CD14-positive monocyte (primary cell): ENCODE measurements around the gene ZNF132. TPM values are rescaled to one million over a fixed set of nuclear protein-coding genes. Genes with fewer than 3 reads are reported as not detected.

Source experiments
- DNase-seq, 3 donors: peaks; one replicate each; pipeline ENCODE4 v3.0.0-alpha.2; 2011 to 2022
- H2AFZ ChIP-seq: 2 replicates; pipeline ENCODE4 v1.6.0; 2012; ENCODE audit warnings: mild to moderate bottlenecking, low read depth, low read length, inconsistent platforms; ENCODE audit not compliant: insufficient read depth, poor library complexity, severe bottlenecking
- H3K27ac ChIP-seq, 2 donors: 1 replicate in 1 of 2; 2 replicates in 1 of 2; pipeline ENCODE4 v1.5.1; 2012 to 2013; ENCODE audit warnings: low read length in 2 of 2, control low read depth in 1 of 2, inconsistent platforms in 1 of 2, low read depth in 1 of 2, mild to moderate bottlenecking in 1 of 2
- H3K27me3 ChIP-seq, 2 donors: one replicate each; pipeline versions ENCODE4 v1.6.0 to v1.6.1; 2011 to 2013; ENCODE audit warnings: low read length in 2 of 2; ENCODE audit not compliant: control insufficient read depth in 2 of 2, insufficient read depth in 2 of 2
- H3K36me3 ChIP-seq, 2 donors: replicated peaks in 1 of 2; 1 replicate in 1 of 2; 2 replicates in 1 of 2; pipeline versions ENCODE4 v1.5.1 to v1.6.1; 2012 to 2013; ENCODE audit warnings: low read length in 2 of 2, control low read depth in 1 of 2, inconsistent platforms in 1 of 2, mild to moderate bottlenecking in 1 of 2; ENCODE audit not compliant: insufficient read depth in 2 of 2, control insufficient read depth in 1 of 2
- H3K4me1 ChIP-seq, 2 donors: 1 replicate in 1 of 2; 2 replicates in 1 of 2; pipeline versions ENCODE4 v1.5.1 to v1.6.1; 2012 to 2013; ENCODE audit warnings: low read length in 2 of 2, control low read depth in 1 of 2, inconsistent platforms in 1 of 2, mild to moderate bottlenecking in 1 of 2, moderate library complexity in 1 of 2; ENCODE audit not compliant: insufficient read depth in 2 of 2, control insufficient read depth in 1 of 2
- H3K4me2 ChIP-seq: replicated peaks from 2 replicates; pipeline ENCODE3; 2012; ENCODE audit warnings: low read length, moderate library complexity, mild to moderate bottlenecking; ENCODE audit not compliant: poor library complexity, severe bottlenecking; ENCODE audit errors: extremely low read depth
- H3K4me3 ChIP-seq, 3 experiments: fragments of 200-600 bp in 1 of 3; sonication (generic) in 1 of 3; replicated peaks in 1 of 3; 1 replicate in 2 of 3; 2 replicates in 1 of 3; pipeline ENCODE4 v1.5.1; 2011 to 2013; ENCODE audit warnings: low read length in 3 of 3, mild to moderate bottlenecking in 3 of 3, control low read depth in 2 of 3, low read depth in 2 of 3, inconsistent platforms in 1 of 3, moderate library complexity in 1 of 3
- H3K79me2 ChIP-seq: 2 replicates; pipeline ENCODE4 v1.6.0; 2012; ENCODE audit warnings: mild to moderate bottlenecking, control low read depth, inconsistent platforms, low read length, moderate library complexity; ENCODE audit not compliant: insufficient read depth
- H3K9ac ChIP-seq: 2 replicates; pipeline ENCODE4 v1.6.0; 2017; ENCODE audit warnings: low read length, mild to moderate bottlenecking; ENCODE audit not compliant: insufficient read depth, poor library complexity, severe bottlenecking
- H3K9me3 ChIP-seq, 2 donors: replicated peaks in 1 of 2; 1 replicate in 1 of 2; 2 replicates in 1 of 2; pipeline versions ENCODE4 v1.5.1 to v1.6.1; 2012 to 2013; ENCODE audit warnings: low read length in 2 of 2, control low read depth in 1 of 2; ENCODE audit not compliant: control insufficient read depth in 1 of 2, insufficient read depth in 1 of 2
- H4K20me1 ChIP-seq: 2 replicates; pipeline ENCODE4 v1.6.0; 2012; ENCODE audit warnings: mild to moderate bottlenecking, low read length, control low read depth, moderate library complexity; ENCODE audit not compliant: insufficient read depth
- H3K27ac Mint-ChIP-seq, 7 donors: one replicate each; pipeline ENCODE4 v1.8.0; 2020; ENCODE audit warnings: mild to moderate bottlenecking in 7 of 7, mixed read lengths in 7 of 7, moderate library complexity in 6 of 7, inconsistent platforms in 2 of 7
- H3K27me3 Mint-ChIP-seq, 3 donors: one replicate each; pipeline ENCODE4 v1.8.0; 2021 to 2022; ENCODE audit warnings: low read depth in 3 of 3, mild to moderate bottlenecking in 3 of 3, mixed read lengths in 3 of 3, moderate library complexity in 3 of 3, inconsistent platforms in 1 of 3
- H3K36me3 Mint-ChIP-seq, 2 donors: one replicate each; pipeline ENCODE4 v1.8.0; 2020; ENCODE audit warnings: mixed read lengths in 2 of 2, inconsistent platforms in 1 of 2, mild to moderate bottlenecking in 1 of 2
- H3K4me1 Mint-ChIP-seq: one replicate; pipeline ENCODE4 v1.8.0; 2020; ENCODE audit warnings: mild to moderate bottlenecking, mixed read lengths
- H3K4me3 Mint-ChIP-seq, 2 donors: one replicate each; pipeline ENCODE4 v1.8.0; 2020; ENCODE audit warnings: mild to moderate bottlenecking in 2 of 2, mixed read lengths in 2 of 2, moderate library complexity in 1 of 2
- H3K9me3 Mint-ChIP-seq, 7 donors: one replicate each; pipeline ENCODE4 v1.8.0; 2020 to 2022; ENCODE audit warnings: mixed read lengths in 7 of 7, mild to moderate bottlenecking in 6 of 7, moderate library complexity in 6 of 7, inconsistent platforms in 2 of 7
- CTCF ChIP-seq: fragments of 200-600 bp; IDR thresholded peaks from one replicate; pipeline ENCODE4 v1.8.0; 2022; ENCODE audit warnings: antibody characterized with exemption, mild to moderate bottlenecking
- WGBS: methylation state at CpG from one replicate; pipeline ENCODE4 v1.1.5; 2013; ENCODE audit warnings: missing lambda C conversion rate; ENCODE audit not compliant: insufficient coverage; 5-methylcytosine and 5-hydroxymethylcytosine counted together
- intact Hi-C, 2 donors: fragments of 100-400 bp; cut with micrococcal nuclease; formaldehyde crosslinking; loops; one replicate each; pipeline versions ENCODE4 v1.15.0 to v1.15.1; 2023
- polyA plus RNA-seq, 3 donors: library from polyadenylated mRNA; depleted of rRNA in 1 of 3; unstranded in 2 of 3; stranded (reverse) in 1 of 3; fragments of 300-500 nt in 2 of 3; fragments of >200 nt in 1 of 3; fragmentation: Illumina TruSeq in 2 of 3; gene quantifications; 1 replicate in 2 of 3; 2 replicates in 1 of 3; pipeline ENCODE4 v1.2.3, GENCODE V29; 2012 to 2021

The ZNF132 gene
- polyA plus RNA-seq, 3 donors: 0.40 to 0.92 (median 0.75) TPM

- Histone ChIP-seq H3K4me1 (peaks cover 8 to 11% of the 10 kb centered on the region in 2 donors), H3K36me3 (peaks cover 0 to 6% of the 10 kb centered on the region in 2 donors), H3K9ac (no peak overlapping the region), H3K79me2 (no peaks in the 10 kb centered on the region), H3K4me2 (no peak overlapping the region), H3K27ac (no peak overlapping the region), H4K20me1 (no peaks in the 10 kb centered on the region), H3K27me3 (no peaks in the 10 kb centered on the region), H3K9me3 (no peaks in the 10 kb centered on the region), H2AFZ (no peak overlapping the region), H3K4me3 (no peak overlapping the region)
- Mint-ChIP-seq H3K36me3 (peaks cover 3 to 8% of the 10 kb centered on the region in 2 donors), H3K27ac (no peak overlapping the region), H3K9me3 (no peaks in the 10 kb centered on the region), H3K4me1 (peaks cover 9% of the 10 kb centered on the region), H3K4me3 (no peak overlapping the region), H3K27me3 (peaks cover 0 to 6% (median 2%) of the 10 kb centered on the region in 3 donors)
- TF ChIP-seq CTCF: no peak
- no peak for DNase-seq
- intact Hi-C loops: no loop called here
- no CpG with 5 or more reads among the region's 2 CpGs for WGBS
Measured at GRCh38 chr19:58480831-58481230, 40.9 kb upstream of the ZNF132 start.

GRCh38 chr19:58480481-58480830 is 40.5 kb upstream of the ZNF132 start:
- H3K4me1 Mint-ChIP-seq: peaks cover 9% of the 10 kb centered on the region
- 95% methylated on average over 20 of the region's 20 CpGs for WGBS
- H3K79me2 ChIP-seq: no peaks in the 10 kb centered on the region
- no peak overlapping the region for H3K27ac Mint-ChIP-seq
- no peak for TF ChIP-seq CTCF
- no peak overlapping the region for H3K4me2 ChIP-seq
- H3K27me3 ChIP-seq: no peaks in the 10 kb centered on the region
- H3K4me3 Mint-ChIP-seq: no peak overlapping the region
- no peaks in the 10 kb centered on the region for H3K9me3 ChIP-seq
- H3K27ac ChIP-seq: no peak overlapping the region
- no peaks in the 10 kb centered on the region for H3K9me3 Mint-ChIP-seq
- H3K36me3 ChIP-seq: peaks cover 0 to 6% of the 10 kb centered on the region in 2 donors
- peaks cover 0 to 6% (median 2%) of the 10 kb centered on the region in 3 donors for H3K27me3 Mint-ChIP-seq
- no peak overlapping the region for H2AFZ ChIP-seq
- no peaks in the 10 kb centered on the region for H4K20me1 ChIP-seq
- H3K4me1 ChIP-seq: peaks cover 8 to 12% of the 10 kb centered on the region in 2 donors
- H3K9ac ChIP-seq: no peak overlapping the region
- no peak for DNase-seq
- intact Hi-C loops: no loop called here
- H3K36me3 Mint-ChIP-seq: peaks cover 3 to 8% of the 10 kb centered on the region in 2 donors
- H3K4me3 ChIP-seq: no peak overlapping the region
